Activated CD8-positive, alpha-beta T cell treated with anti-CD3 and anti-CD28 coated beads for 36 hours (primary cell): ENCODE measurements around the gene COX6A2. TPM values are rescaled to one million over a fixed set of nuclear protein-coding genes. Genes with fewer than 3 reads are reported as not detected.

Experiments used
- ATAC-seq: fragments of 200-7000 bp; cut with Tn5 transposase; one replicate; pipeline ENCODE4 v1.10.0; 2021; ENCODE audit warnings: mild to moderate bottlenecking, moderate library complexity
- CTCF ChIA-PET: fragments of 350-600 bp; sonication (Branson Sonifier 250); formaldehyde crosslinking; loops from one replicate; lab custom pipeline; 2021; ENCODE audit warnings: antibody characterized with exemption; lab: Charles Lee
- POLR2A ChIA-PET: fragments of 350-600 bp; sonication (Branson Sonifier 250); formaldehyde crosslinking; loops from one replicate; lab custom pipeline; 2021; ENCODE audit warnings: antibody characterized with exemption; lab: Charles Lee
- DNase-seq: peaks from one replicate; pipeline ENCODE4 v3.0.0-alpha.2; 2020
- H3K27ac Mint-ChIP-seq: one replicate; pipeline ENCODE4 v1.8.0; 2021; ENCODE audit warnings: mild to moderate bottlenecking, mixed read lengths
- H3K27me3 Mint-ChIP-seq: one replicate; pipeline ENCODE4 v1.8.0; 2021; ENCODE audit warnings: mixed read lengths
- H3K36me3 Mint-ChIP-seq: one replicate; pipeline ENCODE4 v1.8.0; 2021; ENCODE audit warnings: low read depth, mixed read lengths
- H3K4me1 Mint-ChIP-seq: one replicate; pipeline ENCODE4 v1.8.0; 2021; ENCODE audit warnings: low read depth, mixed read lengths
- H3K4me3 Mint-ChIP-seq: one replicate; pipeline ENCODE4 v1.8.0; 2021; ENCODE audit warnings: mild to moderate bottlenecking, moderate library complexity, mixed read lengths
- H3K9me3 Mint-ChIP-seq: one replicate; pipeline ENCODE4 v1.8.0; 2021; ENCODE audit warnings: mixed read lengths
- intact Hi-C: fragments of 100-400 bp; cut with micrococcal nuclease; formaldehyde crosslinking; loops from one replicate; pipeline ENCODE4 v1.10.0; 2022
- total RNA-seq, 2 experiments: library from RNA; stranded (reverse); gene quantifications; one replicate each; pipeline ENCODE4 v1.2.3, GENCODE V29; 2021
- TF ChIP-seq, protein P1 (sequence below): fragments of 200-600 bp; IDR thresholded peaks from one replicate; pipeline ENCODE4 v1.8.0; 2022; ENCODE audit warnings: antibody characterized with exemption, mild to moderate bottlenecking

COX6A2 gene
- total RNA-seq, 2 experiments from 2014 or later: not detected

DNA sequence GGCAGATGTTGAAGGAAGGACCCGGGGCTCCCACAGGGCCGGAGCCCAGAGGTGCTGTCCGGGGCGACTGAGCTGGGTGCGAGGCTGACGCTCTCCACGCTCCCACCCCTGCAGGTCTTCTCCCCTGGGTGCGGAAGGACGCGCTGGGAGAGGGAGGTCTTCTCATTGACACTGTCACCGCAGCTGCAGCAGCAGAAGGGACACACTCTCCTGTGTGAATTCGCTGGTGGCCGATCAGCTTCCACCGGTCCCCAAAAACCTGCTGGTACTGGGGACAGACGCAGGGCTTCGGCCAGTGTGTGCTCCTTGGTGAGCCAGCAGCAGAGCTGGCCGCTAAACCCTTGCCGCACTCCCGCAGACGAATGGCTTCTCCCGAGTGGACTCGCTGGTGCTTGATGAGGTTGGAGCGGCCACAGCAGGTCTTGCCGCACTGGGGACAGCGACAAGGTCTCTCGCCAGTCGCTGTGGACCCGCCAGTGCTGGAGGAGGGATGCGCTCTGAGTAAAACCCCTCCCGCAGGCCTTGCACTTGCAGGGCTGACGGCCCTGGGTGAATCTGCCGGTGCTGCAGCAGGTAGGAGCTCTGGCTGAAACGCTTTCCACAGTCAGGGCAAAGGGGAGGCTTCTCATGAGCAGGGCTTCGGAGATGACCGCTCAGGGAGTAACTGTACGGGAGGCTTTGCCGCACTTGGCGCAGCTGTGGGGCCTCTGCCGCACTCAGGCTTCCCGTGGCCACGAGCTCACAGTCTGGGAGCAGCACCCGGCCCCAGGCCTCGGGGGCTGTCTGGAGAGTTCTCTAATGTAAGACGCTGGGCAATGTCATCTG is 8.3 kb upstream of the COX6A2 start:
- Mint-ChIP-seq H3K36me3 (no peaks in the 10 kb centered on the region), H3K27ac (no peak overlapping the region)

DNA sequence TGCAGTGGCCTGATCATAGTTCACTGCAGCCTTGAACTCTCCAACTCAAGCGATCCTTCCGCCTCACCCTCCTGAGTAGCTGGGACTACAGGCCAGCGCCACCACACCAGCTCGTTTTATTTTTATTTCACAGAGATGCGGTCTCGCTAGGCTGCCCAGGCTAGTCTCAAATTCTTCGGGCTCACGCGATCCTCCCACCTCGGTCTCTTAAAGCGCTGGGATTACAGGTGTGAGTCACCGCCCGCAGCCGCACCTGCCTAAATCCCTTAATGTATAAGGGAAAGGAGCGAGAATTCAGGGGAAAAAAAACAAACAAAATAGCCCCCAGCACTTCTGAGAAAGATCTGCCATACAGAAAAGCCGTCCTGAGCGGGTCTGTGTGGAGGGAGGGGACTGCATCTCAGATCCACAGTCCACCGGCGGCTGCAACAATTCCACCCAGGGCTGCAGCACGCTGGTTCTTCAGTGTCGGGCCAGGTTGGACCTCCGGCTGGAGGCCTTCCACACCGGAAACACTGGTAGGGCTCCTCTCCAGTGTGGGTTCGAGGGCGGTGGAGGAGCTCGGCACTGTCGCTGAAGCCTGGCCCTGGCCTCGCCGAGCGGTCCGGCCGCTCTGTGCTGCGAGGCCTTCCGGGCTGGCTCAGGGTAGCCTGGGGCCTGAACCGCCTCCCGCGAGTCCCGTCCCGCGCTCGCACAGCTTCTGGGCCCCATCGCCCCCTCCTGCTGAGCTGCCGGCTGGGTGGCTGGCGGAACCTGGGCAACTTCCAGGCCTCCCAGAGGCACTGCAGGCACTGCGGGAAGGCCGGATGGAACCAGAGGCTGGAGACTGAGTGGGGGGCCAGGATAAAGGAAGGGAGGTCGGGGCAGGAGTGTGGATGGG is 7.4 kb upstream of the COX6A2 start:
- intact Hi-C loops: no loop called here
- no peak overlapping the region for H3K27ac Mint-ChIP-seq
- ATAC-seq: no peak
- ChIA-PET CTCF (interaction anchor here (1.1 to 1.6 kb wide), 2 partner anchors 53 to 166 kb away, joined by 3 to 4 read pairs; no protein-coding TSS in a partner anchor), POLR2A (interaction anchor here (1.6 kb wide), 1 partner anchor 234 kb away, joined by 5 read pairs; no protein-coding TSS in a partner anchor)
- H3K4me3 Mint-ChIP-seq: no peak overlapping the region
- no peaks in the 10 kb centered on the region for H3K36me3 Mint-ChIP-seq
- DNase-seq: no peak
- H3K9me3 Mint-ChIP-seq: no peaks in the 10 kb centered on the region
- peaks cover 1% of the 10 kb centered on the region for H3K27me3 Mint-ChIP-seq
- TF ChIP-seq, protein P1, sequence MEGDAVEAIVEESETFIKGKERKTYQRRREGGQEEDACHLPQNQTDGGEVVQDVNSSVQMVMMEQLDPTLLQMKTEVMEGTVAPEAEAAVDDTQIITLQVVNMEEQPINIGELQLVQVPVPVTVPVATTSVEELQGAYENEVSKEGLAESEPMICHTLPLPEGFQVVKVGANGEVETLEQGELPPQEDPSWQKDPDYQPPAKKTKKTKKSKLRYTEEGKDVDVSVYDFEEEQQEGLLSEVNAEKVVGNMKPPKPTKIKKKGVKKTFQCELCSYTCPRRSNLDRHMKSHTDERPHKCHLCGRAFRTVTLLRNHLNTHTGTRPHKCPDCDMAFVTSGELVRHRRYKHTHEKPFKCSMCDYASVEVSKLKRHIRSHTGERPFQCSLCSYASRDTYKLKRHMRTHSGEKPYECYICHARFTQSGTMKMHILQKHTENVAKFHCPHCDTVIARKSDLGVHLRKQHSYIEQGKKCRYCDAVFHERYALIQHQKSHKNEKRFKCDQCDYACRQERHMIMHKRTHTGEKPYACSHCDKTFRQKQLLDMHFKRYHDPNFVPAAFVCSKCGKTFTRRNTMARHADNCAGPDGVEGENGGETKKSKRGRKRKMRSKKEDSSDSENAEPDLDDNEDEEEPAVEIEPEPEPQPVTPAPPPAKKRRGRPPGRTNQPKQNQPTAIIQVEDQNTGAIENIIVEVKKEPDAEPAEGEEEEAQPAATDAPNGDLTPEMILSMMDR: no peak
- H3K4me1 Mint-ChIP-seq: peaks cover 20% of the 10 kb centered on the region

More for the DNA sequence above, 8.3 kb upstream of the COX6A2 start:
- intact Hi-C loops: no loop called here
- DNase-seq (no peak), ATAC-seq (no peak)
- CTCF ChIA-PET: interaction anchor here (1.1 to 1.6 kb wide), 2 partner anchors 54 to 167 kb away, joined by 3 to 4 read pairs; no protein-coding TSS in a partner anchor
- H3K4me3 Mint-ChIP-seq: no peak overlapping the region
- H3K4me1 Mint-ChIP-seq: peaks cover 16% of the 10 kb centered on the region
- POLR2A ChIA-PET: interaction anchor here (1.6 kb wide), 1 partner anchor 235 kb away, joined by 5 read pairs; no protein-coding TSS in a partner anchor
- TF ChIP-seq, protein P1: no peak
- peaks cover 3% of the 10 kb centered on the region for H3K27me3 Mint-ChIP-seq
- H3K9me3 Mint-ChIP-seq: no peaks in the 10 kb centered on the region

DNA sequence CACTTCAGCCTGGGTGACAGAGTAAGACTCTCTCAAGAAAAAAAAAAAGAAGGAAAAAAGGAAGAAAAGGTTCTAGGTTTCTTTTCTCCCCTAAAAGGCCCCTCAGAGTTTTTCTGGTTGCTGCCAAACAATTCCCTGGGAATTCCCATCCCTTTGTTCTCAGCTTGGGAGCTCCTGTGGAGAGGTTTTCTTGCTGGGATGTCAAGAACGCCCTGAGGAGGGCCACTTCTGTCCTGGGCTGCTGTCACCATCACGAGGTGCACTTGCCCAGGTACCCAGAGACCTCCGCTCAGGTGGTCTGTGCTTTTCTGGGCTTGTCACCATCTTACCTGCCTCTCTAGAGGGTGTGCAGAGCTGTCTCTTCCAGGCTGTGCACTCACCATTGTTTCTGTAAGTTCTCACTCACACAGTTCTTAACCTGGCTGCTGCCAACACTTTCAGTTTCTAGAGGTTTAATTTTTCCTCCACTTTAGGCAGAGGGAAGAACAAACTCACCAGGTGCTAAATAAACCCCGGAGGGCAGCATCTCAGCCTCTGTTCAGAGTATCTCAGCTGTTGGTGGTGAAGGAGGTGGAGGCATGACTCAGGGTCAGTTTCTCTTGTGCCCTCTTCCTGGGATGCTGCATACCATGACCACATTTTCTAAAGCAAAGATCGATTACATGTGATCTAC is 2.4 kb upstream of the COX6A2 start:
- H3K27ac Mint-ChIP-seq: no peak overlapping the region
- no peaks in the 10 kb centered on the region for H3K9me3 Mint-ChIP-seq
- ChIA-PET CTCF (interaction anchor here (0.9 to 3.1 kb wide), 4 partner anchors 10 to 48 kb away, joined by 3 to 12 read pairs (median 6); partner anchors contain the start of gene ZNF843), POLR2A (interaction anchor here (0.6 to 2.0 kb wide), 4 partner anchors 9 to 37 kb away, joined by 3 to 4 read pairs (median 3); partner anchors contain the start of genes ITGAD and ZNF843)
- no peak overlapping the region for H3K4me3 Mint-ChIP-seq
- intact Hi-C loops: no loop called here
- TF ChIP-seq, protein P1: no peak
- H3K4me1 Mint-ChIP-seq: peaks cover 10% of the 10 kb centered on the region
- peak; percentile 28 for DNase-seq
- ATAC-seq: peak; percentile 55
- no peaks in the 10 kb centered on the region for H3K36me3 Mint-ChIP-seq
- peaks cover 6% of the 10 kb centered on the region for H3K27me3 Mint-ChIP-seq

DNA sequence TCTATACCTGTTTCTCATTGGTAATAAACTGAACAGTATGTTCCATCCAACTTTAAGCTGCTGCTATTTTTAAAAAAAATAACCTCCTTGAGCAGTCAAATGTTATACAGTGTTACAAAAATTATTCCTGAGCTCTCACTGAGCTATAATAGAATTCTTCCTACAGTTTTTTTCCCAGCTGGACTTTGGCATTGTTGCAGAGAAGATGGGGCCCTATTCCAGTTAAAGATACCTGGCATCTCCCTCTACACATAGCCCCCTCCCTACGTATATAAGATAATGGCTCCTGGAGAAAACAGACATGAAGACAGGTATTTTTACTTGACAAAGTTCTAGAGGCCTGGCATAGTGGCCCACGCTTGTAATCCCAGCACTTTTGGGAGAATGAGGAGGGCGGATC is 1.6 kb upstream of the COX6A2 start:
- H3K9me3 Mint-ChIP-seq: no peaks in the 10 kb centered on the region
- ATAC-seq (no peak), DNase-seq (no peak)
- peaks cover 6% of the 10 kb centered on the region for H3K27me3 Mint-ChIP-seq
- H3K27ac Mint-ChIP-seq: no peak overlapping the region
- peaks cover 10% of the 10 kb centered on the region for H3K4me1 Mint-ChIP-seq
- TF ChIP-seq, protein P1: no peak
- intact Hi-C loops: no loop called here
- H3K36me3 Mint-ChIP-seq: no peaks in the 10 kb centered on the region
- H3K4me3 Mint-ChIP-seq: no peak overlapping the region
- CTCF ChIA-PET: interaction anchor here (0.9 to 2.4 kb wide), 4 partner anchors 10 to 47 kb away, joined by 3 to 8 read pairs (median 5); no protein-coding TSS in a partner anchor
- POLR2A ChIA-PET: interaction anchor here (0.6 to 0.7 kb wide), 3 partner anchors 8 to 232 kb away, joined by 3 read pairs; partner anchors contain the start of gene ITGAD
